HG03521 (cell line): ENCODE measurements around the gene MYO1C.
"Not testable (repeated sequence)": the region's sequence is repeated elsewhere in the genome, so short reads cannot be mapped to it uniquely, and the experiment has no call there.

ENCODE experiments used
- ATAC-seq: cut with Tn5 transposase; IDR thresholded peaks from one replicate; pipeline ENCODE4 v1.9.1; 2021; ENCODE audit warnings: mild to moderate bottlenecking, moderate library complexity; ENCODE audit not compliant: unreplicated experiment

MYO1C gene

DNA sequence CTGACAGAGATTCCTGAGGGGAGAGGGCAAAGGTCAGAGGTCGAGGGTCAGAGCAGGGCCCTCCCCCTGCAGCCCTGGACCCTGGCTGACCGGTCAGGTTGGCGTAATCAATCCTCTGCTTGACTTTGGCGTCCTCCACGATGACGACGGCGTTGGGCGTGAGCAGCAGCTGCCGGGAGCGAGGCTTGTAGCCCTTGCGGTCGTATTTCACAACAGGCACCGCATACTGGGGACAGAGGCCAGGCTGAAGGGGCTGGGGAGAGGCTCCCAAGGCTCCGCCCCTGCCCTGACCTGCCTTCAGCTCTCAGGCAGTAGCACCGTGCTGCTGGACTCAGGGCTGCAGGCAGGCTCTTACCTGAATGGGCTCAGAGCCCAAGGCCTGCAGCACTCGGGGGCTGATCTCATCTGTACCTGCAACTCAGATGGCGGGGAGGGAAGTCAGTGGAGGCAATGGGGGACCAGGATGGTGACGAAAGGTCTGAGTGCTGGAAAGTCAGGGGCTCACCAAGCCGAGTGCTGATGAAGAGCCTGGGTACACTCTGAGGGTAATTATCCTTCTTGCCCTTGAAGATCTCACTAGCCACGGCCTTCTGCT lies 24.5 kb downstream of the MYO1C start:
- no peak for ATAC-seq

DNA sequence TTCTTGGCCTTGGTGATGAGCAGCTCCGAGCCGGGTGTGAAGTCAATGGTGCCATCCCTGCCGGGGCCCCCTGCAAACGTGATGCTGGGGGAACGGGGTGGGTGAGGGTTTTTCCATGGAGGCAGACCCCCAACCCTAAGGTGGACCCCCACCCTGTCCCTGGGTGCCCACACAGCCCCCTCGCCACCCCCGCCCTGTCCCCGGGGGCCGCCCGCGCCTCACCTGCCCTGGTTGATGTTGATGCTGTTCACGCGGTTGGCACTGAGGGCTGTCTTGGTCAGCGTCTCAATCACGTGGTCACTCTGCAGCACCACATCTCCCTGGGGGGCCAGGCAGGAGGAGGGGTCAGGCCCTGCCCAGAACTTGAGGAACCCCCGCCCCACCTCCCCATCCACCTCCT lies 25.2 kb downstream of the MYO1C start:
- no peak for ATAC-seq

- no peak for ATAC-seq
Measured at GRCh38 chr17:1464186-1464585, 28.3 kb downstream of the MYO1C start.

- no peak for ATAC-seq
Measured at GRCh38 chr17:1462164-1463112, 30.0 kb downstream of the MYO1C start.

GRCh38 chr17:1461198-1461944 lies 31.1 kb downstream of the MYO1C start:
- ATAC-seq, result no peak

- no peak for ATAC-seq
Measured at GRCh38 chr17:1460233-1460632, 32.3 kb downstream of the MYO1C start.

- peak; percentile 91 for ATAC-seq
Measured at GRCh38 chr17:1455797-1456599, 36.5 kb downstream of the MYO1C start, which contains the start of gene CRK. Gene CRK, minus strand, starts transcription at chr17:1456232. Its CDS starts 115 bp downstream, at chr17:1456117.

DNA sequence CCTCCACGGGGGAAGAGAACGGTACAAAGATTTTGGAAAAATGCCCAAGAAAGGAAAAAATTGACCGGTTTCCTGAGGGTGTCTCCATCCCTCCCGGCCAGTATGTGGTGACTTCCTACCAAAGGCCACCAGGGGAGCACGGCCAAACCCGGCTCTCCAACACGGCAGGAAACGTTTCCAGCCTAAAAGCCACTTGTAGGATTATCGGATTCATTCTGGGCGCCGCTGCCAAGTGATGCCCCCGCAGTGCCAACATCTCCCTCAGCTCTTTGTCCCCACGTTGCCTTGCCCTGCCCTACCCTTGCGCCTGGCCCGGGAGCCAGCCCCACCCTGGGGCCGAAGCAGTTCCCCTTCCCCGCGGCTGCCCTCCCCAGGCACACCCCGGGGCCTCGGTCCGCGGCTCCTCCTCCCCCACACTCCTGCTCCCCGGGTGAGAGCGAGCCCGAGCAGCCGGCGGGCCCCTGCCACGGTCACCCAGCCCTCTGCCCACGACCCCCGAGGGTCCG lies 37.1 kb downstream of the MYO1C start:
- ATAC-seq, result peak; percentile 17

- ATAC-seq, result no peak
Measured at GRCh38 chr17:1454541-1454940, 37.9 kb downstream of the MYO1C start.

GRCh38 chr17:1453694-1454093 lies 38.8 kb downstream of the MYO1C start:
- ATAC-seq, result not testable (repeated sequence)

DNA sequence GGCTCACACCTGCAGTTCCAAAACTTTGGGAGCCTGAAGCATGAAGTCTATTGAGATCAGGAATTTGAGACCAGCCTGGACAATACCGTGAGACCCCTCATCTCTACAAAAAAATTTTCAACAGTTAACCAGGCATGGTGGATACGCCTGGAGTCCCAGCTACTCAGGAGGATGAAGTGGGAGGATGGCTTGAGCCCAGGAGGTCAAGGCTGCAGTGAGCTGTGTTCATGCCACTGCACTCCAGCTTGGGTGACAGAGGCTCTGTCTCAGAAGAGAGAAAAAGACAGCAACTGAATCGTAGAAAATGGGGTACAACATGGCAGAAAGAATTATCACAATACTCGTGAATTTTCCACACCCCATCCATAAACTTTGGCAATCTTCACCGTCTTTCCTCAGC lies 39.6 kb downstream of the MYO1C start:
- no peak for ATAC-seq

DNA sequence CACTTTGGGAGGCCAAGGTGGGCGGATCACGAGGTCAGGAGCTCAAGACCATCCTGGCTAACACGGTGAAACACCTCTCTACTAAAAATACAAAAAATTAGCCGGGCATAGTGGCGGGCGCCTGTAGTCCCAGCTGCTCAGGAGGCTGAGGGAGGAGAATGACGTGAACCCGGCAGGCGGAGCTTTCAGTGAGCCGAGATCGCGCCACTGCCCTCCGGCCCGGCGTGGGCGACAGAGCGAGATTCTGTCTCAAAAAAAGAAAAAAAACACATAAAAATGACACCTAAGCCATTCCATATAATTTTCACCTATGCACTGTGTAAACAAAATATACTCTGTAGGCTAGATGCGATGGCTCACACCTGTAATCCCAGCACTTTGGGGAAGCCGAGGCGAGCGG lies 42.2 kb downstream of the MYO1C start:
- ATAC-seq, result not testable (repeated sequence)

DNA sequence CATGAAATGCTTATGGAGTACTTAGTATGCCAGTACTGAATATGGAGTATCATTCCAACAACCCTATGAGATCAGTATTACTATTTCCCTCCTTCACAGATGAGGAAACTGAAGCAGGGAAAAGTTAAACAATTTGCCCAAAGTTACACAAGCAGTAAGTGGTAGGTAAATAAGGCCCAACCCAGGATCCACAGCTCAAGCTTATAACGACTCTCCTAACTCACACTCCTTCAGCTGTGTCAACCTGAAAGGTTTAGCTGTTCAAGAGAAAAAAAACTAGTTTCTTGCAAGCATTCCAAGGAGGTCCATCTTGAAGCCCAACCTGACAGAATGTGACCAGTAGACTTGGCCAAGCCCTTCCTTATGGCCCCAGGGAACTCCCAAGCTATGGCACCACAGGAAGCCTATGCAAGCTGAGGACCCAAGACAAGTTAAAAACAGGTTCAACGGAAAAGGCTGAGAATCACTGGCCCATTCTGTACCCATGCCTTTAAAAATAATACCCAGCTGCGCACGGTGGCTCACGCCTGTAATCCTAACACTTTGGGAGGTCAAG lies 43.0 kb downstream of the MYO1C start:
- no peak for ATAC-seq

DNA sequence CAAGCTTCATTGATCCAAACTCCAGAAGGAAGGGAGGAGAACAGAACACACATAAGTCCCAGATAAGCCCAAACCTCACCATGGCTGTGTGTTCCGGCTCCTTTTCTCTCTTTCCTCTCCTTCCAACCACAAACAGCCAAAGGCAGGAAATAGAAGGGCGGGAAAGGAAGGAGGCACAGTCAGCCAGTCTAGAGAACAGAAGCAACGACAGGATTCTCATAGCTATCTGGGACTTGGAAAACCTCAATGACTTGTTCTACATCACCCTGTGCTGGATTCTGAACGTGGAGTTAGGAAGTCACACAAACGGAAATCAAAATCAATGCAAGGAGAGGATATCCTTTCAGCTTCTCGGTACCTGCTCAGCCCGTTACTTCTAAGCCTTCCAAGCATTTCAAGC lies 45.4 kb downstream of the MYO1C start:
- ATAC-seq, result no peak

- ATAC-seq, result no peak
Measured at GRCh38 chr17:1446201-1446600, 46.3 kb downstream of the MYO1C start.

- not testable (repeated sequence) for ATAC-seq
Measured at GRCh38 chr17:1445695-1446094, 46.8 kb downstream of the MYO1C start.

DNA sequence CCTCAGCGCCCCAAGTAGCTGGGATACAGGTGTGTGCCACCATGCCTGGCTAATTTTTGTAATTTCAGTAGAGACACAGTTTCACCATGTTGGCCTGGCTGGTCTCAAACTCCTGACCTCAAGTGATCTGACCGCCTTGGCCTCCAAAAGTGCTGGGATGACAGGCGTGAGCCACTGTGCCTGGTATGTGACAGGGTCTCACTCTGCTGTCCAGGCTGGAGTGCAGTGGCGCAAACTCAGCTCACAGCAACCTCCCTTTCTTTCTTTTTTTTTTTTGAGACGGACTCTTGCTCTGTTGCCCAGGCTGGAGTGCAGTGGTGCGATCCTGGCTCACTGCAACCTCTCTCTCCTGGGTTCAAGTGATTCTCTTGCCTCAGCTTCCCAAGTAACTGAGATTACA lies 49.8 kb downstream of the MYO1C start:
- not testable (repeated sequence) for ATAC-seq

DNA sequence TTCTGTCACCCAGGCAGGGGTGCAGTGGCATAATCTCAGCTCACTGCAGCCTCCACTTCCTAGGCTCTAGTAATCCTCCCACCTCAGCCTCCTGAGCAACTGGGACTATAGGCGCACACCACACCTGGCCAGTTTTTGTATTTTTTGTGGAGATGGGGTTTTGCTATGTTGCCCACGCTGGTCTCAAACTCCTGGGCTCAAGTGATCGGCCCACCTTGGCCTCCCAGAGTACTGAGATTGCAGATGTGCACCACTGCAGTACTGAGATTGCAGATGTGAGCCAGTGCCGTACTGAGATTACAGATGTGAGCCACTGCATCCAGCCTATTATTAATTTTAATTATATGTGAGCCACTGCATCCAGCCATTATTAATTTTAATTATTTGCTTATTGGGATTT lies 50.3 kb downstream of the MYO1C start:
- no peak for ATAC-seq

GRCh38 chr17:1440921-1441320 lies 51.6 kb downstream of the MYO1C start:
- no peak for ATAC-seq

- no peak for ATAC-seq
Measured at GRCh38 chr17:1438593-1439083, 53.8 kb downstream of the MYO1C start.
